H1 (cell line): ENCODE results near the gene LMTK3. TPM values are rescaled to one million over a fixed set of nuclear protein-coding genes. Genes with fewer than 3 reads are reported as not detected.
"Not testable (repeated sequence)": the region's sequence is repeated elsewhere in the genome, so short reads cannot be mapped to it uniquely, and the experiment has no call there.

Experiments used
- CTCF ChIA-PET: fragments of 300-600 bp; sonication (Branson Sonifier 250); formaldehyde crosslinking; loops from one replicate; lab custom pipeline; 2021; ENCODE audit not compliant: partially characterized antibody; lab: Charles Lee
- POLR2A ChIA-PET: fragments of 300-600 bp; sonication (Branson Sonifier 250); formaldehyde crosslinking; loops from one replicate; lab custom pipeline; 2021; ENCODE audit warnings: inconsistent platforms; ENCODE audit not compliant: partially characterized antibody; lab: Charles Lee
- DNase-seq, 2 experiments: peaks; one replicate each; pipeline versions ENCODE4 v3.0.0 to v3.0.0-alpha.2; 2010 to 2022; ENCODE audit warnings: low spot score in 2 of 2, low read depth in 1 of 2, mixed read lengths in 1 of 2
- FAIRE-seq: peaks from 2 replicates; lab custom pipeline; 2011; peaks lifted over from hg19 to GRCh38; lab: Jason Lieb, UNC
- H2AFZ ChIP-seq: 2 replicates; pipeline ENCODE4 v1.8.1; 2012; ENCODE audit warnings: low read length, inconsistent platforms
- H2AK5ac ChIP-seq: 2 replicates; pipeline ENCODE4 v1.6.1; 2013; ENCODE audit warnings: low read depth, low read length
- H2BK120ac ChIP-seq: replicated peaks from 2 replicates; pipeline ENCODE3; 2013; ENCODE audit warnings: low read depth, low read length, inconsistent platforms
- H2BK12ac ChIP-seq: 2 replicates; pipeline ENCODE4 v1.6.1; 2013; ENCODE audit warnings: low read depth, low read length
- H2BK15ac ChIP-seq: 2 replicates; pipeline ENCODE4 v1.6.1; 2013; ENCODE audit warnings: low read length
- H2BK20ac ChIP-seq: 2 replicates; pipeline ENCODE4 v1.6.1; 2013; ENCODE audit warnings: low read length
- H2BK5ac ChIP-seq: 2 replicates; pipeline ENCODE4 v1.6.1; 2013; ENCODE audit warnings: low read depth, low read length
- H3K14ac ChIP-seq: 2 replicates; pipeline ENCODE4 v1.6.1; 2013; ENCODE audit warnings: inconsistent platforms; ENCODE audit not compliant: insufficient read length
- H3K18ac ChIP-seq: 2 replicates; pipeline ENCODE4 v1.6.1; 2013; ENCODE audit warnings: low read length; ENCODE audit errors: extremely low read depth
- H3K23ac ChIP-seq: 2 replicates; pipeline ENCODE4 v1.6.1; 2013; ENCODE audit warnings: inconsistent platforms; ENCODE audit not compliant: insufficient read length
- H3K23me2 ChIP-seq: 2 replicates; pipeline ENCODE4 v1.6.1; 2013; ENCODE audit warnings: low read depth, low read length
- H3K27ac ChIP-seq: 2 replicates; pipeline ENCODE4 v1.6.1; 2011; ENCODE audit warnings: low read depth, low read length, inconsistent platforms
- H3K27me3 ChIP-seq, 4 experiments: replicated peaks in 1 of 4; 1 replicate in 1 of 4; 2 replicates in 3 of 4; pipeline versions ENCODE4 v1.6.1 to v1.8.1; 2011 to 2013; ENCODE audit warnings: low read length in 3 of 4, mild to moderate bottlenecking in 3 of 4, inconsistent platforms in 2 of 4, mixed read lengths in 2 of 4, moderate library complexity in 1 of 4; ENCODE audit not compliant: control insufficient read depth in 3 of 4, insufficient read depth in 3 of 4; ENCODE audit errors: extremely low read depth in 1 of 4
- H3K36me3 ChIP-seq, 4 experiments: 2 replicates each; pipeline versions ENCODE4 v1.6.1 to v1.8.1; 2011 to 2013; ENCODE audit warnings: mild to moderate bottlenecking in 4 of 4, low read length in 3 of 4, moderate library complexity in 2 of 4, control low read depth in 1 of 4, inconsistent platforms in 1 of 4; ENCODE audit not compliant: insufficient read depth in 4 of 4, control insufficient read depth in 2 of 4
- H3K4ac ChIP-seq: replicated peaks from 2 replicates; pipeline ENCODE3; 2013; ENCODE audit warnings: low read length, low read depth, mixed read lengths, inconsistent platforms; ENCODE audit not compliant: insufficient read length
- H3K4me1 ChIP-seq, 4 experiments: replicated peaks in 1 of 4; 1 replicate in 1 of 4; 2 replicates in 3 of 4; pipeline versions ENCODE4 v1.6.1 to v1.8.1; 2011 to 2013; ENCODE audit warnings: low read length in 3 of 4, inconsistent platforms in 2 of 4, mixed read lengths in 1 of 4; ENCODE audit not compliant: insufficient read depth in 4 of 4, control insufficient read depth in 3 of 4
- H3K4me2 ChIP-seq, 2 experiments: 2 replicates each; pipeline versions ENCODE4 v1.6.1 to v1.8.1; 2011 to 2013; ENCODE audit warnings: low read depth in 2 of 2, low read length in 2 of 2, control low read depth in 1 of 2, inconsistent platforms in 1 of 2, mild to moderate bottlenecking in 1 of 2; ENCODE audit not compliant: insufficient read depth in 1 of 2
- H3K4me3 ChIP-seq, 4 experiments: fragments of 200-600, 300-600 bp in 1 of 4; sonication (generic), shearing (Covaris generic), sonication (Bioruptor Twin) in 1 of 4; 2 replicates each; pipeline versions ENCODE4 v1.5.1 to v1.8.1; 2011 to 2016; ENCODE audit warnings: low read length in 4 of 4, low read depth in 3 of 4, control low read depth in 2 of 4, inconsistent platforms in 2 of 4, mild to moderate bottlenecking in 2 of 4, mixed read lengths in 1 of 4, moderate library complexity in 1 of 4; ENCODE audit not compliant: insufficient read depth in 2 of 4; ENCODE audit errors: extremely low read depth in 1 of 4
- H3K56ac ChIP-seq: replicated peaks from 2 replicates; pipeline ENCODE3; 2013; ENCODE audit warnings: low read depth, mild to moderate bottlenecking, mixed read lengths, low read length, inconsistent platforms; ENCODE audit not compliant: insufficient read length
- H3K79me1 ChIP-seq: 2 replicates; pipeline ENCODE4 v1.6.1; 2013; ENCODE audit warnings: low read depth, low read length, control low read depth
- H3K79me2 ChIP-seq, 2 experiments: 2 replicates each; pipeline versions ENCODE4 v1.6.1 to v1.8.1; 2012 to 2013; ENCODE audit warnings: low read length in 2 of 2, mild to moderate bottlenecking in 2 of 2, inconsistent platforms in 1 of 2; ENCODE audit not compliant: insufficient read depth in 2 of 2, control insufficient read depth in 1 of 2
- H3K9ac ChIP-seq, 4 experiments: replicated peaks in 1 of 4; 1 replicate in 1 of 4; 2 replicates in 3 of 4; pipeline versions ENCODE4 v1.6.1 to v1.8.1; 2011 to 2013; ENCODE audit warnings: low read depth in 3 of 4, low read length in 3 of 4, control low read depth in 2 of 4, mild to moderate bottlenecking in 2 of 4, moderate library complexity in 2 of 4, inconsistent platforms in 1 of 4; ENCODE audit errors: extremely low read depth in 1 of 4
- H3K9me3 ChIP-seq, 2 experiments: 2 replicates each; pipeline versions ENCODE4 v1.6.1 to v1.8.1; 2012 to 2013; ENCODE audit warnings: mild to moderate bottlenecking in 2 of 2, moderate library complexity in 2 of 2, control low read depth in 1 of 2, inconsistent platforms in 1 of 2, low read depth in 1 of 2, low read length in 1 of 2, mixed read lengths in 1 of 2; ENCODE audit not compliant: insufficient read depth in 2 of 2
- H4K20me1 ChIP-seq, 2 experiments: replicated peaks in 1 of 2; 2 replicates each; pipeline versions ENCODE3 to v1.8.1; 2011 to 2013; ENCODE audit warnings: inconsistent platforms in 2 of 2, low read length in 2 of 2, mild to moderate bottlenecking in 1 of 2; ENCODE audit not compliant: insufficient read depth in 2 of 2, control insufficient read depth in 1 of 2
- H4K5ac ChIP-seq: 2 replicates; pipeline ENCODE4 v1.6.1; 2013; ENCODE audit warnings: low read length, low read depth, mixed read lengths, inconsistent platforms; ENCODE audit not compliant: insufficient read length
- H4K8ac ChIP-seq: 2 replicates; pipeline ENCODE4 v1.8.0; 2013; ENCODE audit warnings: mild to moderate bottlenecking, moderate library complexity, low read length, inconsistent platforms; ENCODE audit not compliant: insufficient read depth; ENCODE audit errors: extremely low read depth
- H4K91ac ChIP-seq: replicated peaks from 2 replicates; pipeline ENCODE3; 2013; ENCODE audit warnings: low read length, mixed read lengths, inconsistent platforms; ENCODE audit not compliant: insufficient read length
- WGBS, 2 experiments: shearing (Covaris generic) in 1 of 2; methylation state at CpG; one replicate each; pipeline versions ENCODE4 v1.1.6 to v1.1.7; 2013 to 2015; ENCODE audit warnings: low lambda C conversion rate in 2 of 2, mixed read lengths in 2 of 2, inconsistent platforms in 1 of 2, low coverage in 1 of 2, missing lambda C conversion rate in 1 of 2; ENCODE audit not compliant: insufficient replicate concordance in 2 of 2, insufficient coverage in 1 of 2, insufficient read length in 1 of 2; ENCODE audit errors: extremely low coverage in 1 of 2, missing lambda C conversion rate in 1 of 2; 5-methylcytosine and 5-hydroxymethylcytosine counted together
- polyA plus RNA-seq, 7 experiments: library from polyadenylated mRNA; depleted of rRNA in 3 of 7; stranded (reverse) in 5 of 7; unstranded in 2 of 7; fragments of >200 nt in 5 of 7; fragments of 200-250 nt in 2 of 7; gene quantifications; 1 replicate in 5 of 7; 2 replicates in 1 of 7; 4 replicates in 1 of 7; pipeline versions ENCODE4 v1.2.1 to v1.2.3, GENCODE V29; 2011 to 2013; ENCODE audit warnings: missing spikeins in 2 of 7, mixed read lengths in 2 of 7
- total RNA-seq: library from RNA; stranded (reverse); fragmentation: NEBNext Ultra II Directional; extraction: Animal tissue kit (Norgen Biotek cat#: 25700); gene quantifications from 2 replicates; pipeline ENCODE4 v1.2.1, GENCODE V29; 2021

LMTK3 gene
- total and polyA plus RNA-seq, 2 of the 8 experiments (the other 6 are each of a cell fraction or from before 2014, with no cell fraction given) = 2.7 to 12.4 TPM

- DNase-seq, H4K5ac ChIP-seq, H3K4ac ChIP-seq, H2BK15ac ChIP-seq, H3K4me2 ChIP-seq, H3K27me3 ChIP-seq, POLR2A ChIA-PET, H3K23me2 ChIP-seq, H2BK12ac ChIP-seq, H3K18ac ChIP-seq, H3K4me1 ChIP-seq, H3K79me1 ChIP-seq, FAIRE-seq, H3K79me2 ChIP-seq, H4K91ac ChIP-seq, H3K4me3 ChIP-seq, H3K36me3 ChIP-seq, H3K9ac ChIP-seq, H3K56ac ChIP-seq, H2BK120ac ChIP-seq, H2BK5ac ChIP-seq, H2AFZ ChIP-seq, H3K27ac ChIP-seq, H3K14ac ChIP-seq, H4K8ac ChIP-seq, H4K20me1 ChIP-seq, H3K9me3 ChIP-seq, H2AK5ac ChIP-seq, H3K23ac ChIP-seq, H2BK20ac ChIP-seq: not testable (repeated sequence)
- CTCF ChIA-PET = interaction anchor here (0.6 to 3.4 kb wide), 8 partner anchors 9 to 512 kb away, joined by 3 to 29 read pairs (median 4); partner anchors contain the start of gene CGB2
- 90% methylated on average over 4 of the region's 4 CpGs; no CpG with 5 or more reads in 1 of the 2 experiments for whole genome bisulfite sequencing, 2 experiments
These were observed 7.8 kb upstream of the LMTK3 start for GRCh38 chr19:48519426-48519825.
